HepG2 (cell line): ENCODE results near the gene B4GALT1. TPM values are rescaled to one million over a fixed set of nuclear protein-coding genes. Genes with fewer than 3 reads are reported as not detected.

Source experiments
- ATAC-seq: fragments of 200-7000 bp; cut with Tn5 transposase; 3 replicates; pipeline ENCODE4 v1.9.1; 2020; ENCODE audit warnings: mild to moderate bottlenecking, moderate library complexity
- BruUV-seq: library from RNA; stranded (reverse); fragments of 400-500 nt; replicated peaks from 2 replicates; lab custom pipeline; 2021; lab: Mats Ljungman, UMichigan
- CTCF ChIA-PET: fragments of 300-600 bp; formaldehyde crosslinking; extraction: SDS; loops from one replicate; lab custom pipeline; 2021; ENCODE audit warnings: low total read pairs, inconsistent platforms, low intra/inter-chr PET ratio; lab: Yijun Ruan, JAX
- POLR2A ChIA-PET: fragments of 350-600 bp; sonication (Branson Sonifier 250); formaldehyde crosslinking; loops from one replicate; lab custom pipeline; 2020; ENCODE audit warnings: antibody characterized with exemption, inconsistent platforms; lab: Yijun Ruan, JAX
- DNase-seq: peaks from one replicate; pipeline ENCODE4 v3.0.0-alpha.2; 2015; ENCODE audit warnings: low spot score
- FAIRE-seq: peaks from 3 replicates; lab custom pipeline; 2011; peaks lifted over from hg19 to GRCh38; lab: Jason Lieb, UNC
- H2AFZ ChIP-seq: one replicate; pipeline ENCODE4 v1.6.1; 2011; ENCODE audit warnings: low read length, inconsistent platforms
- H3K27ac ChIP-seq: fragments of 300-600 bp; 3 replicates; pipeline ENCODE4 v1.8.0; 2011; ENCODE audit warnings: mixed run types, mild to moderate bottlenecking, mixed read lengths, low read length, inconsistent platforms; ENCODE audit not compliant: insufficient read depth; ENCODE audit errors: extremely low read length
- H3K27me3 ChIP-seq, 2 experiments: fragments of 200-600 bp in 1 of 2; 2 replicates in 1 of 2; 3 replicates in 1 of 2; pipeline versions ENCODE4 v1.6.0 to v1.8.0; 2011; ENCODE audit warnings: low read length in 2 of 2, mild to moderate bottlenecking in 2 of 2, moderate library complexity in 2 of 2, inconsistent platforms in 1 of 2; ENCODE audit not compliant: insufficient read depth in 2 of 2, control insufficient read depth in 1 of 2
- H3K36me3 ChIP-seq, 2 experiments: fragments of 200-600 bp in 1 of 2; replicated peaks in 1 of 2; 2 replicates in 1 of 2; 3 replicates in 1 of 2; pipeline versions ENCODE4 v1.5.1 to v1.8.0; 2011; ENCODE audit warnings: low read length in 2 of 2, inconsistent platforms in 1 of 2; ENCODE audit not compliant: insufficient read depth in 2 of 2, control insufficient read depth in 1 of 2
- H3K4me1 ChIP-seq: 2 replicates; pipeline ENCODE4 v1.5.1; 2012; ENCODE audit warnings: low read length, inconsistent platforms; ENCODE audit not compliant: insufficient read depth
- H3K4me2 ChIP-seq: 2 replicates; pipeline ENCODE4 v1.6.0; 2011; ENCODE audit warnings: low read depth, low read length, inconsistent platforms
- H3K4me3 ChIP-seq, 3 experiments: fragments of 200-600 bp in 1 of 3; sonication (generic), shearing (Covaris generic) in 1 of 3; replicated peaks in 1 of 3; 2 replicates each; pipeline ENCODE4 v1.5.1; 2011 to 2016; ENCODE audit warnings: low read length in 3 of 3, inconsistent platforms in 2 of 3, low read depth in 2 of 3, mild to moderate bottlenecking in 2 of 3, control low read depth in 1 of 3, mixed read lengths in 1 of 3; ENCODE audit not compliant: insufficient read depth in 1 of 3
- H3K79me2 ChIP-seq: one replicate; pipeline ENCODE4 v1.6.1; 2011; ENCODE audit warnings: low read length, inconsistent platforms; ENCODE audit not compliant: insufficient read depth
- H3K9ac ChIP-seq: 2 replicates; pipeline ENCODE4 v1.6.0; 2011; ENCODE audit warnings: mild to moderate bottlenecking, low read depth, low read length, inconsistent platforms; ENCODE audit not compliant: insufficient read depth
- H3K9me3 ChIP-seq: 2 replicates; pipeline ENCODE4 v1.5.1; 2012; ENCODE audit warnings: mild to moderate bottlenecking, low read length
- H4K20me1 ChIP-seq: 2 replicates; pipeline ENCODE4 v1.6.0; 2011; ENCODE audit warnings: inconsistent platforms, mild to moderate bottlenecking, low read length, moderate library complexity; ENCODE audit not compliant: insufficient read depth
- CENPT ChIP-seq: sonication (generic); formaldehyde crosslinking; IDR thresholded peaks from 2 replicates; pipeline ENCODE4 v1.8.0; 2022; ENCODE audit warnings: low read depth, mild to moderate bottlenecking, moderate library complexity, missing genetic modification reagents
- DR1 ChIP-seq: sonication (generic); formaldehyde crosslinking; IDR thresholded peaks from 2 replicates; pipeline ENCODE4 v1.8.0; 2021; ENCODE audit warnings: mild to moderate bottlenecking, missing genetic modification reagents, inconsistent platforms
- FOSL1 ChIP-seq: sonication (generic); formaldehyde crosslinking; IDR thresholded peaks from 2 replicates; pipeline ENCODE4 v1.9.0; 2021; ENCODE audit warnings: missing genetic modification reagents, borderline replicate concordance
- HNF1A ChIP-seq, 2 experiments: sonication (generic) in 1 of 2; formaldehyde crosslinking in 1 of 2; IDR thresholded peaks; 2 replicates each; pipeline versions ENCODE4 v1.4.0 to v1.6.1; 2016 to 2020; ENCODE audit warnings: borderline replicate concordance in 1 of 2, low read depth in 1 of 2, mild to moderate bottlenecking in 1 of 2, missing genetic modification reagents in 1 of 2
- MYNN ChIP-seq: sonication (generic); formaldehyde crosslinking; IDR thresholded peaks from 2 replicates; pipeline ENCODE4 v1.4.0; 2020; ENCODE audit warnings: mild to moderate bottlenecking, low read depth, missing genetic modification reagents
- ONECUT2 ChIP-seq: sonication (generic); formaldehyde crosslinking; IDR thresholded peaks from 2 replicates; pipeline ENCODE4 v1.4.0; 2020; ENCODE audit warnings: missing genetic modification reagents
- PAX8 ChIP-seq: sonication (generic); formaldehyde crosslinking; IDR thresholded peaks from 2 replicates; pipeline ENCODE4 v1.8.0; 2022; ENCODE audit warnings: mild to moderate bottlenecking, missing genetic modification reagents, borderline replicate concordance
- PHB2 ChIP-seq: fragments of 450-650 bp; IDR thresholded peaks from 2 replicates; pipeline ENCODE4 v1.6.1; 2018; ENCODE audit not compliant: partially characterized antibody
- STAT5B ChIP-seq: sonication (generic); formaldehyde crosslinking; IDR thresholded peaks from 2 replicates; pipeline ENCODE4 v1.4.0; 2020; ENCODE audit warnings: missing genetic modification reagents
- TEF ChIP-seq: sonication (generic); formaldehyde crosslinking; IDR thresholded peaks from 2 replicates; pipeline ENCODE4 v1.5.0; 2020; ENCODE audit warnings: missing genetic modification reagents
- ZMYM4 ChIP-seq: sonication (generic); formaldehyde crosslinking; IDR thresholded peaks from 2 replicates; pipeline ENCODE4 v1.8.1; 2023; ENCODE audit warnings: mild to moderate bottlenecking, missing genetic modification reagents
- ZNF496 ChIP-seq: sonication (generic); formaldehyde crosslinking; IDR thresholded peaks from 2 replicates; pipeline ENCODE4 v1.8.1; 2023; ENCODE audit warnings: mild to moderate bottlenecking, moderate library complexity, missing genetic modification reagents; ENCODE audit not compliant: insufficient replicate concordance
- ZNF572 ChIP-seq: sonication (generic); formaldehyde crosslinking; IDR thresholded peaks from 2 replicates; pipeline ENCODE4 v1.5.1; 2020; ENCODE audit warnings: mild to moderate bottlenecking, missing genetic modification reagents
- ZNF775 ChIP-seq: sonication (generic); formaldehyde crosslinking; IDR thresholded peaks from 2 replicates; pipeline ENCODE4 v1.4.0; 2020; ENCODE audit warnings: missing genetic modification reagents, mild to moderate bottlenecking, moderate library complexity, borderline replicate concordance
- WGBS: methylation state at CpG from one replicate; pipeline ENCODE4 v1.1.6; 2017; ENCODE audit warnings: low lambda C conversion rate; 5-methylcytosine and 5-hydroxymethylcytosine counted together
- in situ Hi-C: cut with HindIII; loops from 2 replicates; pipeline ENCODE4 v1.10.0; 2017; ENCODE audit warnings: low pct_unique_long_range_greater_than_20kb; ENCODE audit not compliant: extremely low pct_ligation_motif_present
- intact Hi-C: fragments of 100-400 bp; cut with micrococcal nuclease; formaldehyde crosslinking; loops from one replicate; pipeline ENCODE4 v1.10.0; 2022; ENCODE audit not compliant: unreplicated experiment
- polyA plus RNA-seq, 8 experiments: library from polyadenylated mRNA; depleted of rRNA in 3 of 8; stranded (reverse) in 7 of 8; unstranded in 1 of 8; fragments of >200 nt; fragmentation: Illumina TruSeq in 4 of 8; extraction: Trizol in 4 of 8; gene quantifications; 2 replicates each; pipeline versions ENCODE4 v1.2.1 to v1.2.3, GENCODE V29; 2011 to 2016; ENCODE audit warnings: low read depth in 4 of 8, missing spikeins in 1 of 8, mixed read lengths in 1 of 8; ENCODE audit not compliant: insufficient read depth in 1 of 8
- total RNA-seq, 5 experiments: library from RNA; depleted of rRNA; stranded (reverse); fragments of >200 nt; fragmentation: Illumina TruSeq; extraction: Trizol; gene quantifications; 2 replicates each; pipeline ENCODE4 v1.2.3, GENCODE V29; 2016; ENCODE audit warnings: low read depth in 1 of 5

B4GALT1 gene
- total and polyA plus RNA-seq, 2 of the 13 experiments (the other 11 are each of a cell fraction or from before 2014, with no cell fraction given), result 15.7 to 33.5 TPM

- CTCF ChIA-PET, result no interaction called here
- intact Hi-C loops, result loop anchor here (5.0 kb wide), 1 partner anchor 37 kb away; the partner anchor contains the start of gene B4GALT1
- WGBS, result 94% methylated on average over 14 of the region's 14 CpGs
Measured at GRCh38 chr9:33129886-33130881, 37.0 kb downstream of the B4GALT1 start.

More at GRCh38 chr9:33129886-33130881, 37.0 kb downstream of the B4GALT1 start:
- peaks cover 3% of the 10 kb centered on the region for H3K79me2 ChIP-seq
- in situ Hi-C loops, result no loop called here
- no peak overlapping the region for H3K9ac ChIP-seq
- DNase-seq, result no peak
- TF ChIP-seq HNF1A (IDR thresholded peaks at IDR 0.05; ENCODE audit: low read depth) (no peak), HNF1A (CRISPR knock-in tag; IDR thresholded peaks at IDR 0.05; ENCODE audit: borderline replicate concordance) (no peak), ZNF775 (no peak), ZMYM4 (CRISPR knock-in tag) (no peak), CENPT (CRISPR knock-in tag) (no peak), MYNN (CRISPR knock-in tag) (no peak), PHB2 (no peak), DR1 (CRISPR knock-in tag) (no peak), ZNF496 (CRISPR knock-in tag) (no peak), ONECUT2 (CRISPR knock-in tag) (no peak), STAT5B (CRISPR knock-in tag) (no peak), PAX8 (CRISPR knock-in tag) (no peak), FOSL1 (CRISPR knock-in tag) (no peak), TEF (no peak), ZNF572 (CRISPR knock-in tag) (no peak)
- TF ChIP-seq, all 625 proteins: peak for 0
- no TSS peak for BruUV-seq
- Histone ChIP-seq H2AFZ (no peak overlapping the region), H3K9me3 (no peaks in the 10 kb centered on the region), H3K4me1 (peaks cover 22% of the 10 kb centered on the region), H3K4me2 (no peak overlapping the region), H3K36me3 (peaks cover 25 to 72% of the 10 kb centered on the region in 2 experiments), H3K27me3 (no peaks in the 10 kb centered on the region), H3K27ac (no peak overlapping the region), H3K4me3 (no peak overlapping the region), H4K20me1 (peaks cover 14% of the 10 kb centered on the region)
- POLR2A ChIA-PET, result no interaction called here
- ATAC-seq (no peak), FAIRE-seq (no peak)
